T-helper 1 cell (primary cell): ENCODE data around the gene SLC51A.
A peak's percentile ranks its signal among the peaks of the same experiment; 100 is the strongest.
"Not testable (repeated sequence)": the region's sequence is repeated elsewhere in the genome, so short reads cannot be mapped to it uniquely, and the experiment has no call there.

Source experiments
- DNase-seq, 5 donors: peaks; one replicate each; pipeline ENCODE4 v3.0.0-alpha.2; 2012 to 2020

The SLC51A gene

DNA sequence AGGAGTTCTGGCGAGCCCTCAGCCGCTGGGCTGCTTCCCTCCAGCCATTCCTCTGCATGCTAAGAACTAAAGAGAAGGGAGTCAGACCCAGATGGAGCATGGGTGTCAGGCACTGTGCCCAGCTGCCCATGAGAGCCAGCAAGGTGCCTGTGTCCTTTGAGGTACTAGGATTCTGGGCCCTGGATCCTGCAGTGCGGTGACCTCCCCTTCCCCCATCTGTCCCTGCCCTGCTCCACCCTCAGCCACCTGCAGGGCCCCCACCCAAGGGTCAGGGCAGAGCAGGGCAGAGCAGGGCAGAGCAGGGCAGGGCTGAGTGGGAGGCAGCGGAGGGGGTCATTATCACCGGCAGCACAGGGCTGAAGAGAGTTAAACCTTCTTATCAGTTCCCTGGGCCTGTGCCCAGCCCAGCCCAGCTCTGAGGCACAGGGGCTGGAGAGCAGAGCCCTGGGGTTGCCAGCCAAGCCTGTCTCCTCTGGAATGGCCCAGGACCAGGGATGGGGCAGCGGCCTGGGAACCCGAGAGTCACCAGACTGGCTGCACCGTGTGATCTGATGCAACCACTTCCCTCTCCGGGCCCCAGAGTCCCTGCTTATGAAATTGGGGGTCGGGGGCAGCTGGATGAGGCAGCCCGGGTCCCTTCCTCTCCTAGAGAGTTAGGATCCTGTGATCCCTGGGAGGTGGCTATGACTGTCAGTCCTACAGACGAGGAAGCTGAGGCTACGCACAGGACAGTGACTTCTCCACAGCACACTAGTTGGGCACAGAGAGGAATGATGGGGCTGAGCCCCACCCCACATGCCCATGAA, 22.4 kb upstream of the SLC51A start:
- no peak for DNase-seq

DNA sequence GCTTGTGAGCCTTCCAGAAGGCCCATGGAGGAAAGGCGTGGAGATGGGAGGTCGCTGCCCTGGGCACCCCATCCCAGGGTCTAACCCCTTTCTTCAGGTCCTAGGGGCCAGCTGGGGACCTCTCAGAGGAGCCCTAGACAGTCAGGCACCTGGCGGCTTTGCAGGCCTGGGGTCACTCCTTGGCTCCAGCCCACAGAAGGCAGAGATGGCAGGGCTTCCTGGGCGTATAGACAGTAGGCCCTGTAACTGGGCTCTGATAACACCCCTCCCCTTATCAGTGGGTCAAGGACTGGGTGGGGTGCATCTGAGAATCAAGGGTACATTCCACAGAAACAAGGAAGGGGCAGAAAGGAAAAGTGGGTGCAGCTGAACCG, 21.8 kb upstream of the SLC51A start:
- DNase-seq, result no peak

- DNase-seq, result no peak
These were observed 20.6 kb upstream of the SLC51A start for GRCh38 chr3:196195664-196196265.

DNA sequence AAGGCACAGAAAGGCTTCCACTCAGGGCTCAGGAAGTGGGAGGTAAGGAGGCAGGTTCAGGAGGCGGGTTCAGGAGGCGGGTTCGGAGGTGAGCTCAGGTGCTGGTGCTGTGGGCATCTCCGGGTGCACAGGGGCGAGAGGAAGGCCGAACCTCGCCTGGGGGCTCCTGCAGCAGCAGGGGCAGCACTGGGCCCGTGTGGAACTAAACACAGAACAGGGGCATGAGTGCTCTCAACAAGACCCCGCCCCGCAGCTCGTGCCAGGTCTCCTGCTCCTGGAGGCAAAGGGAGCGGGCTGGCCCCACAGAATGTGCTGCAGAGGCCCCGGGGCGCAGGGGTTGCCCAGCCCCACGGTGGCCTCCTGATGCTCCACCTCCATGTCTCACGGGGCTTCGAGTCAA, 18.8 kb upstream of the SLC51A start:
- DNase-seq, result no peak

- no peak for DNase-seq
These were observed 18.2 kb upstream of the SLC51A start for GRCh38 chr3:196198081-196198675.

- peak in 1 of 5 donors; percentile 27 for DNase-seq
These were observed 17.3 kb upstream of the SLC51A start for GRCh38 chr3:196198771-196199753.

- no peak for DNase-seq
These were observed 13.8 kb upstream of the SLC51A start for GRCh38 chr3:196202516-196202970.

- DNase-seq, result no peak
These were observed 12.5 kb upstream of the SLC51A start for GRCh38 chr3:196203846-196204245.

GRCh38 chr3:196205442-196206205, 10.7 kb upstream of the SLC51A start:
- not testable (repeated sequence) for DNase-seq

DNA sequence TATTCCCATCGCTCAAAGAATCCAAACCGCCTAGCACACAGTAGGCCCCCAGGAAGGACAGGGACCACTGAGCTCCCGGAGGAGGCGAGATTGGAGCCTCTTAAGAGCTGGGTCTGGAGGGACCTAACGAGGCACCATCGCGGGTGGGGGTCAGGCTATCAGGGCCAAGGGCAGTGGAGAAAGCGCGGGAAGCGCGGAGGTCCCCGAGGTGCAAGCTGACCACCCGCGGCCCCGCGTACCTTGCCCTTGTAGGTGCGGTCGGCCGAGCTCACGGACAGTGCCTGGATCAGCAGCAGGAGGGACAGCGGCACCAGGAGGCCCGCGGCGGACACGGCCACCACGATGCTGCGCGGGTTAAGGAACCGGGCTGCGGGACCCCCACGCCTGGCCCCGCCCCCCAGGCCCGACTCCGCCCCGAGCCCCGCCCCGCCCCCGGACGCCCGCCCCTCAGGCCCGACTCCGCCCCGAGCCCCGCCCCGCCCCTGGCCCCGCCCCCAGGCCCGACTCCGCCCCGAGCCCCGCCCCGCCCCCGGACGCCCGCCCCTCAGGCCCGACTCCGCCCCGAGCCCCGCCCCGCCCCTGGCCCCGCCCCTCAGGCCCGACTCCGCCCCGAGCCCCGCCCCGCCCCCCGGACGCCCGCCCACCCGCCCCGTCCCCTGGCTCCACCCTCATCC, 9.0 kb upstream of the SLC51A start:
- DNase-seq, result peak in 3 of 5 donors; percentile 22 to 40 (median 25)

DNA sequence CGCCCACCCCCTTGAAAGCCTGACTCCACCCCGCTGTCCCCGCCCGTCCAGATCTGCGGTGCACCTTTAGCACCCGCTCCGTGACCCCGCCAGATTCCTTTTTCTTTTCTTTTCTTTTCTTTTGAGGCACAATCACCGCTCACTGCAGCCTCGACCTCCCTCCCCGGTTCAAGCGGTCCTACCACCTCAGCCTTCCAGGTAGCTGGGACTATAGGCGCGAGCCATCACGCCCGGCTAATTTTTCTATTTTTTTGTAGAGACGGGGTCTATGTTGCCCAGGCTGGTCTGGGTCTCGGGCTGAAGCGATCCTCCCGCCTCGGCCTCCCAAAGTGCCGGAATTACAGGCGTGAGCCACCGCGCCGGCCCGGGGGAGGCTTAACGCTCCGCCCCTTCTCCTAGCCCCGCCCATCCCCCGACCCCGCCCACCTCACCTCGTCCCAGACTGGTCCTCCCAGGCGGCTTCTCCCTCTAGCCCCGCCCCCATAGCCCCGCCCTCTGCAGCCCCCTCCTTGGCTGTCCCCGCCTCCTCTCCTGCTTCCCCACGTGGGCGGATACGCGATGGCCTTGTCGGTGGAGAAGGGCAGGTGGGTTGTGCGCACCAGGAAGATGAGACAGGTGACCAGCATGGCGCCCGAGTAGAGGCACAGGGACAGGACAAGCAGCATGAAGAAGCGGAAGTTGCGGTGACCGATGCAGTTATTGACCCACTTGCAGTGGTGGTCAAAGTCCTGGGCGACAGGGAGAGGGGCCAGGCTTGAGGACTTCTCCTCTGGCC, 8.3 kb upstream of the SLC51A start:
- peak; percentile 51 to 66 (median 59) for DNase-seq

GRCh38 chr3:196208942-196209695, 7.2 kb upstream of the SLC51A start:
- no peak for DNase-seq

GRCh38 chr3:196209944-196210672, 6.2 kb upstream of the SLC51A start:
- DNase-seq, result not testable (repeated sequence)

GRCh38 chr3:196210673-196211556, 5.4 kb upstream of the SLC51A start, which contains the start of gene ZDHHC19:
ZDHHC19 (minus strand) TSS chr3:196211400; CDS start chr3:196211315, 85 bp downstream.
- DNase-seq, result no peak

DNA sequence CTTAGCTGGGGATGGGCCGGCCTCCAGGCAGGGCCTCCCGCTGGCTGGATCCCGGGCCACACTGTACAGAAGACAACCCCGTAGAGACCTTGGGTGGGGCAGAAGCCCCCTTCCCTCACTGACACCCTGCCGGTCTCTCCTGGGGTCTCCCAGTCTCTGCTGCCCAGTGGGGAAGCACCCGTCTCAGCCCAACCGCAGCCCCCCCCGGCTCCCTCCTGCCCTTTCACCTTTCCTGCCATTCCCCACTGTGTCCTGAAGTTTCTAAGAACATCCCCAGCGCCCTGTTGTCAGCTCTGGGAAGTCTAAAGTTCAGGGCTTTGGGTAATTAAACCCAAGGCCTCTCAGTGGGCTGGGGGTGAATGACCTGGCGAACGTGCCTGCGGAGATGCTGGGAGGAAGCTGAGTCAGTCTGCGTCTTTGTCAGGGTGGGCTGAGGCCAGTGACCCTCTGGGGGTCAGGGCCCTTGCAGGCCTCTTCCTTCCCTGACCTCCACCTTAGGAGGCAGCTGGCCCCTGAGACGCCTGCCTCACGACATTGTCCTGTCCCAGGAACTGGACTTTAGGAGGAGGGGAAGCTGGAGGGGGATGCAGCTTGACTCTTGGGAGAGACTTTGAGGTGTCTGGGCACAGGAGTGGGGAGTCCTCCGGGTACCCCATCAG, 1.4 kb upstream of the SLC51A start:
- DNase-seq, result no peak

- no peak for DNase-seq
These were observed 777 bp upstream of the SLC51A start for GRCh38 chr3:196215493-196216020.

DNA sequence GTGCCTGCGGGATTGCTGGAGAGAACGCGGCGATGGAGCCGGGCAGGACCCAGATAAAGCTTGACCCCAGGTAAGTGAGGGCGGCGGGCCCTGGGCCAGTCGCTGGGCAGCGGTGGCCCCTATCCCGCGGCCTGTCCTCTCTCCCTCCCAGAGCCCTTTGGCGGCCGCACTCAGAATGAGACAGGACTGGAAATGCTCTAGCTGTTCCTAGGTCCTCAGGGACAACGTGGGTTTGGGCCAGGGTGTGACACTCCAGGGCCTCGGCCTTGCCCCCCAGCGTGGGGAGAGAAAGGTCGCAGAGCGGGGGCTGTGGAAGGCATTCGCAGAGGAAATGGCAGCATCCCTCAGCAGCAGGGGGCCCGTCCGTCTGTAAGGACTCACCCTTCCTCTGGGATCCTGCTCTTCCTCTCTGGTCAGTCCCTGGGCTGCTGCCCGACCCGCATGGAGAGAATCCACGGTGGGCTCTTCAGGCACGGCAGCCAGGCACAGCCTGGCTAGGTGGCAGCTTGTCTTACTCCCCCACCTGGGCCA, 412 bp downstream of the SLC51A start:
- no peak for DNase-seq
